Activated naive CD4-positive, alpha-beta T cell treated with anti-CD3 and anti-CD28 coated beads, Interleukin-2, amount 50 U/mL, for 72 hours (primary cell): ENCODE measurements around the gene SCIMP. TPM values are rescaled to one million over a fixed set of nuclear protein-coding genes. Genes with fewer than 3 reads are reported as not detected.
A peak's percentile ranks its signal among the peaks of the same experiment; 100 is the strongest.

Experiments used
- ATAC-seq, 2 donors: fragments of 150-1000 bp; cut with Tn5 transposase; 2 replicates each; pipeline ENCODE4 v1.10.0; 2021; ENCODE audit warnings: mild to moderate bottlenecking in 2 of 2, moderate library complexity in 2 of 2
- DNase-seq, 2 donors: peaks; one replicate each; pipeline ENCODE4 v3.0.0; 2021 to 2022; ENCODE audit warnings: low spot score in 2 of 2
- H3K27ac Mint-ChIP-seq, 2 donors: one replicate each; pipeline ENCODE4 v1.8.0; 2022; ENCODE audit warnings: mild to moderate bottlenecking in 2 of 2, mixed read lengths in 2 of 2
- H3K36me3 Mint-ChIP-seq, 2 donors: one replicate each; pipeline ENCODE4 v1.8.0; 2022; ENCODE audit warnings: mixed read lengths in 2 of 2
- H3K9me3 Mint-ChIP-seq, 2 donors: one replicate each; pipeline ENCODE4 v1.8.0; 2022; ENCODE audit warnings: mixed read lengths in 2 of 2
- total RNA-seq, 2 donors: library from RNA; stranded (reverse); gene quantifications; one replicate each; pipeline ENCODE4 v1.2.3, GENCODE V29; 2022

Gene SCIMP
- total RNA-seq, 2 donors from 2014 or later: 0.14 TPM; not detected in 1

GRCh38 chr17:5210614-5211252 is 23.9 kb downstream of the SCIMP start:
- no peaks in the 10 kb centered on the region for H3K9me3 Mint-ChIP-seq
- no peaks in the 10 kb centered on the region for H3K36me3 Mint-ChIP-seq
- DNase-seq (no peak), ATAC-seq (no peak)
- H3K27ac Mint-ChIP-seq: peak overlapping the region; percentile 22 to 38

GRCh38 chr17:5210091-5210490 is 24.6 kb downstream of the SCIMP start:
- ATAC-seq (no peak), DNase-seq (no peak)
- Mint-ChIP-seq H3K27ac (no peak overlapping the region), H3K36me3 (no peaks in the 10 kb centered on the region), H3K9me3 (no peaks in the 10 kb centered on the region)

- no peak for ATAC-seq
- H3K9me3 Mint-ChIP-seq: no peaks in the 10 kb centered on the region
- no peak overlapping the region for H3K27ac Mint-ChIP-seq
- H3K36me3 Mint-ChIP-seq: peaks cover under 1% of the 10 kb centered on the region in 2 donors
- no peak for DNase-seq
Observed at GRCh38 chr17:5209396-5209795, 25.3 kb downstream of the SCIMP start.

GRCh38 chr17:5203908-5204294 is 30.8 kb downstream of the SCIMP start:
- peaks cover 4 to 7% of the 10 kb centered on the region in 2 donors for H3K9me3 Mint-ChIP-seq
- peak; percentile 68 to 82 for ATAC-seq
- peaks cover 6 to 7% of the 10 kb centered on the region in 2 donors for H3K36me3 Mint-ChIP-seq
- peak overlapping the region in 1 of 2 donors; percentile 45 for H3K27ac Mint-ChIP-seq
- DNase-seq: no peak

GRCh38 chr17:5203178-5203907 is 31.3 kb downstream of the SCIMP start:
- Mint-ChIP-seq H3K36me3 (peaks cover 6 to 7% of the 10 kb centered on the region in 2 donors), H3K9me3 (peaks cover 4 to 7% of the 10 kb centered on the region in 2 donors), H3K27ac (no peak overlapping the region)
- no peak for ATAC-seq
- DNase-seq: no peak

GRCh38 chr17:5201011-5201410 is 33.6 kb downstream of the SCIMP start:
- DNase-seq: no peak
- peaks cover 4 to 7% of the 10 kb centered on the region in 2 donors for H3K9me3 Mint-ChIP-seq
- ATAC-seq: no peak
- no peak overlapping the region for H3K27ac Mint-ChIP-seq
- peaks cover 6 to 7% of the 10 kb centered on the region in 2 donors for H3K36me3 Mint-ChIP-seq

- peaks cover 6 to 7% of the 10 kb centered on the region in 2 donors for H3K36me3 Mint-ChIP-seq
- no peak for ATAC-seq
- no peak overlapping the region for H3K27ac Mint-ChIP-seq
- peaks cover 4 to 7% of the 10 kb centered on the region in 2 donors for H3K9me3 Mint-ChIP-seq
- no peak for DNase-seq
Observed at GRCh38 chr17:5200360-5200759, 34.3 kb downstream of the SCIMP start.

GRCh38 chr17:5198472-5198871 is 36.2 kb downstream of the SCIMP start:
- Mint-ChIP-seq H3K27ac (no peak overlapping the region), H3K9me3 (no peaks in the 10 kb centered on the region), H3K36me3 (no peaks in the 10 kb centered on the region)
- ATAC-seq (no peak), DNase-seq (no peak)

GRCh38 chr17:5194346-5194745 is 40.3 kb downstream of the SCIMP start:
- peaks cover 28 to 33% of the 10 kb centered on the region in 2 donors for H3K36me3 Mint-ChIP-seq
- H3K27ac Mint-ChIP-seq: no peak overlapping the region
- ATAC-seq: no peak

GRCh38 chr17:5191541-5192417 is 42.9 kb downstream of the SCIMP start, which contains the start of gene ZNF594:
Gene ZNF594, minus strand, starts transcription at chr17:5191868. Its CDS starts 7,612 bp downstream, at chr17:5184256.
- DNase-seq (peak; percentile 97 to 98), ATAC-seq (peak; percentile 99 to 100)
- H3K27ac Mint-ChIP-seq: peak within 1 kb of the TSS; percentile 92 to 93
- H3K36me3 Mint-ChIP-seq: peaks cover 48 to 49% of the 10 kb centered on the region in 2 donors
- peaks cover 19 to 22% of the 10 kb centered on the region in 2 donors for H3K9me3 Mint-ChIP-seq

More at GRCh38 chr17:5194346-5194745, 40.3 kb downstream of the SCIMP start:
- peaks cover 8 to 19% of the 10 kb centered on the region in 2 donors for H3K9me3 Mint-ChIP-seq
- DNase-seq: no peak

GRCh38 chr17:5184288-5184687 is 50.4 kb downstream of the SCIMP start:
- ATAC-seq: no peak
- H3K36me3 Mint-ChIP-seq: peaks cover 75 to 92% of the 10 kb centered on the region in 2 donors

GRCh38 chr17:5183410-5183793 is 51.3 kb downstream of the SCIMP start:
- peaks cover 73 to 96% of the 10 kb centered on the region in 2 donors for H3K36me3 Mint-ChIP-seq
- ATAC-seq: no peak
- H3K9me3 Mint-ChIP-seq: peaks cover 59 to 62% of the 10 kb centered on the region in 2 donors
- no peak for DNase-seq
- H3K27ac Mint-ChIP-seq: peak overlapping the region in 1 of 2 donors; percentile 41

More at GRCh38 chr17:5184288-5184687, 50.4 kb downstream of the SCIMP start:
- no peak for DNase-seq
- Mint-ChIP-seq H3K27ac (no peak overlapping the region), H3K9me3 (peaks cover 55 to 64% of the 10 kb centered on the region in 2 donors)

GRCh38 chr17:5182597-5183409 is 51.9 kb downstream of the SCIMP start:
- Mint-ChIP-seq H3K9me3 (peaks cover 60% of the 10 kb centered on the region in 2 donors), H3K27ac (peak overlapping the region in 1 of 2 donors; percentile 41), H3K36me3 (peaks cover 67 to 92% of the 10 kb centered on the region in 2 donors)
- DNase-seq (no peak), ATAC-seq (no peak)

- Mint-ChIP-seq H3K27ac (no peak overlapping the region), H3K36me3 (peaks cover 62 to 88% of the 10 kb centered on the region in 2 donors), H3K9me3 (peaks cover 53 to 57% of the 10 kb centered on the region in 2 donors)
- ATAC-seq: no peak
- no peak for DNase-seq
Observed at GRCh38 chr17:5181509-5182305, 53.0 kb downstream of the SCIMP start.

- peaks cover 53 to 80% of the 10 kb centered on the region in 2 donors for H3K36me3 Mint-ChIP-seq
Observed at GRCh38 chr17:5179003-5179402, 55.7 kb downstream of the SCIMP start.

More at GRCh38 chr17:5179003-5179402, 55.7 kb downstream of the SCIMP start:
- ATAC-seq (no peak), DNase-seq (no peak)
- H3K9me3 Mint-ChIP-seq: peaks cover 44 to 46% of the 10 kb centered on the region in 2 donors
- no peak overlapping the region for H3K27ac Mint-ChIP-seq
